Activated naive CD4-positive, alpha-beta T cell treated with anti-CD3 and anti-CD28 coated beads, Interleukin-2, amount 50 U/mL, for 24 hours (primary cell): ENCODE results near the gene CDKN2AIP.
"Not testable (repeated sequence)": the region's sequence is repeated elsewhere in the genome, so short reads cannot be mapped to it uniquely, and the experiment has no call there.

ENCODE experiments used
- H3K27ac Mint-ChIP-seq: one replicate; pipeline ENCODE4 v1.8.0; 2021; ENCODE audit warnings: mild to moderate bottlenecking, mixed read lengths
- H3K27me3 Mint-ChIP-seq: one replicate; pipeline ENCODE4 v1.8.0; 2021; ENCODE audit warnings: mixed read lengths
- H3K36me3 Mint-ChIP-seq: one replicate; pipeline ENCODE4 v1.8.0; 2021; ENCODE audit warnings: mixed read lengths
- H3K4me1 Mint-ChIP-seq: one replicate; pipeline ENCODE4 v1.8.0; 2021; ENCODE audit warnings: mixed read lengths
- H3K4me3 Mint-ChIP-seq: one replicate; pipeline ENCODE4 v1.8.0; 2021; ENCODE audit warnings: mild to moderate bottlenecking, mixed read lengths
- H3K9me3 Mint-ChIP-seq: one replicate; pipeline ENCODE4 v1.8.0; 2021; ENCODE audit warnings: mixed read lengths

CDKN2AIP gene

GRCh38 chr4:183463903-183464619 is 19.6 kb downstream of the CDKN2AIP start:
- H3K9me3 Mint-ChIP-seq, H3K36me3 Mint-ChIP-seq, H3K4me1 Mint-ChIP-seq, H3K27ac Mint-ChIP-seq, H3K4me3 Mint-ChIP-seq, H3K27me3 Mint-ChIP-seq: not testable (repeated sequence)

- not testable (repeated sequence) for H3K27ac Mint-ChIP-seq
These were observed 21.4 kb downstream of the CDKN2AIP start for GRCh38 chr4:183465879-183466278.

GRCh38 chr4:183467246-183467645 is 22.8 kb downstream of the CDKN2AIP start:
- no peaks in the 10 kb centered on the region for H3K9me3 Mint-ChIP-seq
- H3K27ac Mint-ChIP-seq, result no peak overlapping the region
- no peak overlapping the region for H3K4me3 Mint-ChIP-seq
- peaks cover under 1% of the 10 kb centered on the region for H3K4me1 Mint-ChIP-seq
- no peaks in the 10 kb centered on the region for H3K27me3 Mint-ChIP-seq
- peaks cover 7% of the 10 kb centered on the region for H3K36me3 Mint-ChIP-seq

More at GRCh38 chr4:183465879-183466278, 21.4 kb downstream of the CDKN2AIP start:
- H3K27me3 Mint-ChIP-seq, H3K4me1 Mint-ChIP-seq, H3K36me3 Mint-ChIP-seq, H3K9me3 Mint-ChIP-seq, H3K4me3 Mint-ChIP-seq: not testable (repeated sequence)

- Mint-ChIP-seq H3K36me3 (peaks cover 7% of the 10 kb centered on the region), H3K4me1 (peaks cover 8% of the 10 kb centered on the region), H3K27me3 (no peaks in the 10 kb centered on the region), H3K9me3 (no peaks in the 10 kb centered on the region), H3K4me3 (no peak overlapping the region), H3K27ac (no peak overlapping the region)
These were observed 24.0 kb downstream of the CDKN2AIP start for GRCh38 chr4:183468210-183469095.

GRCh38 chr4:183469285-183469684 is 24.8 kb downstream of the CDKN2AIP start:
- H3K27ac Mint-ChIP-seq, result no peak overlapping the region

GRCh38 chr4:183469936-183470335 is 25.5 kb downstream of the CDKN2AIP start:
- H3K27me3 Mint-ChIP-seq, result no peaks in the 10 kb centered on the region
- no peak overlapping the region for H3K4me3 Mint-ChIP-seq
- peaks cover 7% of the 10 kb centered on the region for H3K36me3 Mint-ChIP-seq
- no peaks in the 10 kb centered on the region for H3K9me3 Mint-ChIP-seq
- peaks cover 8% of the 10 kb centered on the region for H3K4me1 Mint-ChIP-seq
- H3K27ac Mint-ChIP-seq, result no peak overlapping the region

More at GRCh38 chr4:183469285-183469684, 24.8 kb downstream of the CDKN2AIP start:
- peaks cover 8% of the 10 kb centered on the region for H3K4me1 Mint-ChIP-seq
- H3K27me3 Mint-ChIP-seq, result no peaks in the 10 kb centered on the region
- H3K36me3 Mint-ChIP-seq, result peaks cover 7% of the 10 kb centered on the region
- no peak overlapping the region for H3K4me3 Mint-ChIP-seq
- no peaks in the 10 kb centered on the region for H3K9me3 Mint-ChIP-seq

GRCh38 chr4:183470821-183471220 is 26.4 kb downstream of the CDKN2AIP start:
- peaks cover 7% of the 10 kb centered on the region for H3K36me3 Mint-ChIP-seq
- no peak overlapping the region for H3K4me3 Mint-ChIP-seq
- H3K9me3 Mint-ChIP-seq, result no peaks in the 10 kb centered on the region
- H3K27ac Mint-ChIP-seq, result no peak overlapping the region
- H3K27me3 Mint-ChIP-seq, result no peaks in the 10 kb centered on the region
- H3K4me1 Mint-ChIP-seq, result peaks cover 8% of the 10 kb centered on the region

- H3K4me3 Mint-ChIP-seq, result no peak overlapping the region
- H3K27me3 Mint-ChIP-seq, result no peaks in the 10 kb centered on the region
- H3K27ac Mint-ChIP-seq, result no peak overlapping the region
- H3K4me1 Mint-ChIP-seq, result peaks cover 8% of the 10 kb centered on the region
- H3K9me3 Mint-ChIP-seq, result no peaks in the 10 kb centered on the region
- H3K36me3 Mint-ChIP-seq, result peaks cover 7% of the 10 kb centered on the region
These were observed 27.7 kb downstream of the CDKN2AIP start for GRCh38 chr4:183471946-183472708.

- H3K4me3 Mint-ChIP-seq, result no peak overlapping the region
- H3K4me1 Mint-ChIP-seq, result no peaks in the 10 kb centered on the region
- no peaks in the 10 kb centered on the region for H3K36me3 Mint-ChIP-seq
- H3K27me3 Mint-ChIP-seq, result no peaks in the 10 kb centered on the region
- H3K27ac Mint-ChIP-seq, result no peak overlapping the region
- no peaks in the 10 kb centered on the region for H3K9me3 Mint-ChIP-seq
These were observed 33.7 kb downstream of the CDKN2AIP start for GRCh38 chr4:183478123-183478522.

- H3K4me3 Mint-ChIP-seq, result no peak overlapping the region
- H3K36me3 Mint-ChIP-seq, result no peaks in the 10 kb centered on the region
- H3K27me3 Mint-ChIP-seq, result no peaks in the 10 kb centered on the region
- no peak overlapping the region for H3K27ac Mint-ChIP-seq
- H3K9me3 Mint-ChIP-seq, result no peaks in the 10 kb centered on the region
- no peaks in the 10 kb centered on the region for H3K4me1 Mint-ChIP-seq
These were observed 34.5 kb downstream of the CDKN2AIP start for GRCh38 chr4:183478926-183479325.

GRCh38 chr4:183482515-183483095 is 38.2 kb downstream of the CDKN2AIP start:
- H3K4me3 Mint-ChIP-seq, H3K9me3 Mint-ChIP-seq, H3K27me3 Mint-ChIP-seq, H3K27ac Mint-ChIP-seq, H3K36me3 Mint-ChIP-seq, H3K4me1 Mint-ChIP-seq: not testable (repeated sequence)

GRCh38 chr4:183483997-183484396 is 39.6 kb downstream of the CDKN2AIP start:
- Mint-ChIP-seq H3K4me3 (no peak overlapping the region), H3K27ac (no peak overlapping the region), H3K4me1 (no peaks in the 10 kb centered on the region), H3K36me3 (no peaks in the 10 kb centered on the region), H3K27me3 (no peaks in the 10 kb centered on the region), H3K9me3 (no peaks in the 10 kb centered on the region)

GRCh38 chr4:183485411-183486160 is 41.1 kb downstream of the CDKN2AIP start:
- Mint-ChIP-seq H3K27me3 (no peaks in the 10 kb centered on the region), H3K9me3 (no peaks in the 10 kb centered on the region), H3K4me3 (no peak overlapping the region), H3K36me3 (peaks cover 3% of the 10 kb centered on the region), H3K27ac (no peak overlapping the region), H3K4me1 (no peaks in the 10 kb centered on the region)

GRCh38 chr4:183492791-183493222 is 48.4 kb downstream of the CDKN2AIP start:
- Mint-ChIP-seq H3K36me3 (peaks cover 23% of the 10 kb centered on the region), H3K27me3 (no peaks in the 10 kb centered on the region), H3K4me3 (no peak overlapping the region), H3K4me1 (no peaks in the 10 kb centered on the region), H3K9me3 (no peaks in the 10 kb centered on the region), H3K27ac (no peak overlapping the region)

- H3K36me3 Mint-ChIP-seq, result peaks cover 23% of the 10 kb centered on the region
- H3K27me3 Mint-ChIP-seq, result no peaks in the 10 kb centered on the region
- no peak overlapping the region for H3K27ac Mint-ChIP-seq
- no peaks in the 10 kb centered on the region for H3K9me3 Mint-ChIP-seq
- H3K4me3 Mint-ChIP-seq, result no peak overlapping the region
- H3K4me1 Mint-ChIP-seq, result no peaks in the 10 kb centered on the region
These were observed 48.8 kb downstream of the CDKN2AIP start for GRCh38 chr4:183493246-183493645.
